GM23248 (cell line): ENCODE data around the gene VPS41.

ENCODE experiments used
- EZH2 ChIP-seq: fragments of 200-600 bp; sonication (generic); IDR thresholded peaks from 2 replicates; pipeline ENCODE4 v1.6.1; 2018; ENCODE audit warnings: antibody characterized with exemption, mild to moderate bottlenecking; ENCODE audit not compliant: insufficient read depth, poor library complexity, severe bottlenecking
- EZH2phosphoT487 ChIP-seq: fragments of 200-600 bp; sonication (generic); IDR thresholded peaks from 2 replicates; pipeline ENCODE4 v1.6.1; 2018; ENCODE audit warnings: antibody characterized with exemption, moderate library complexity, mild to moderate bottlenecking, low read depth; ENCODE audit not compliant: insufficient read depth

GRCh38 chr7:38872202-38872601, 36.8 kb downstream of the VPS41 start:
- no peak for TF ChIP-seq EZH2phosphoT487
- no peak for TF ChIP-seq EZH2
